Panc1 (cell line): ENCODE measurements around the gene MYLK2. TPM values are rescaled to one million over a fixed set of nuclear protein-coding genes. Genes with fewer than 3 reads are reported as not detected.

Source experiments
- ATAC-seq: fragments of 200-7000 bp; cut with Tn5 transposase; 2 replicates; pipeline ENCODE4 v1.9.1; 2020; ENCODE audit warnings: mild to moderate bottlenecking, moderate library complexity
- BruUV-seq: library from RNA; stranded (reverse); fragments of 400-500 nt; replicated peaks from 2 replicates; lab custom pipeline; 2021; lab: Mats Ljungman, UMichigan
- CTCF ChIA-PET: fragments of 300-600 bp; sonication (Branson Sonifier 250); formaldehyde crosslinking; loops from one replicate; lab custom pipeline; 2022; ENCODE audit warnings: antibody characterized with exemption; lab: Charles Lee
- POLR2A ChIA-PET: fragments of 300-600 bp; sonication (Branson Sonifier 250); formaldehyde crosslinking; loops from one replicate; lab custom pipeline; 2022; ENCODE audit warnings: antibody characterized with exemption; lab: Charles Lee
- DNase-seq: peaks from one replicate; pipeline ENCODE4 v3.0.0-alpha.2; 2010; ENCODE audit warnings: low read depth, low spot score
- H3K27ac ChIP-seq: 2 replicates; pipeline ENCODE4 v1.5.1; 2011; ENCODE audit warnings: mild to moderate bottlenecking, low read length, inconsistent platforms
- H3K27me3 ChIP-seq: fragments of 200-500 bp; sonication (Bioruptor generic); 2 replicates; pipeline ENCODE4 v1.6.0; 2014; ENCODE audit warnings: low read length, inconsistent platforms; ENCODE audit not compliant: control insufficient read depth, insufficient read depth
- H3K36me3 ChIP-seq: fragments of 200-500 bp; sonication (Bioruptor generic); 2 replicates; pipeline ENCODE4 v1.5.1; 2014; ENCODE audit warnings: inconsistent platforms, mild to moderate bottlenecking, low read length, moderate library complexity; ENCODE audit not compliant: control insufficient read depth, insufficient read depth
- H3K4me1 ChIP-seq: 2 replicates; pipeline ENCODE4 v1.5.1; 2011; ENCODE audit warnings: inconsistent platforms, mild to moderate bottlenecking, low read length, moderate library complexity; ENCODE audit not compliant: control insufficient read depth, insufficient read depth
- H3K4me3 ChIP-seq, 2 experiments: 2 replicates each; pipeline ENCODE4 v1.5.1; 2011 to 2012; ENCODE audit warnings: low read depth in 2 of 2, low read length in 2 of 2, mild to moderate bottlenecking in 2 of 2, inconsistent platforms in 1 of 2, moderate library complexity in 1 of 2
- H3K9me3 ChIP-seq: fragments of 200-500 bp; sonication (Bioruptor generic); 2 replicates; pipeline ENCODE4 v1.5.1; 2014; ENCODE audit warnings: low read depth, mild to moderate bottlenecking, inconsistent platforms, low read length, moderate library complexity; ENCODE audit not compliant: control insufficient read depth, insufficient read depth
- CTCF ChIP-seq: fragments of 450-650 bp; IDR thresholded peaks from 2 replicates; pipeline ENCODE4 v1.5.1; 2017; ENCODE audit warnings: mild to moderate bottlenecking
- POLR2AphosphoS5 ChIP-seq: IDR thresholded peaks from 2 replicates; pipeline ENCODE4 v1.6.1; 2012; ENCODE audit warnings: mild to moderate bottlenecking, low read depth, low read length, moderate library complexity
- REST ChIP-seq, 2 experiments: IDR thresholded peaks; 2 replicates each; pipeline ENCODE4 v1.6.1; 2011 to 2012; ENCODE audit warnings: low read depth in 2 of 2, control low read depth in 1 of 2, low read length in 1 of 2, mild to moderate bottlenecking in 1 of 2, moderate library complexity in 1 of 2; ENCODE audit not compliant: insufficient read depth in 1 of 2
- SIN3A ChIP-seq: IDR thresholded peaks from 2 replicates; pipeline ENCODE4 v1.6.1; 2012; ENCODE audit warnings: low read depth, mild to moderate bottlenecking, low read length, moderate library complexity, borderline replicate concordance; ENCODE audit not compliant: insufficient read depth
- TCF7L2 ChIP-seq: IDR thresholded peaks from 2 replicates; pipeline ENCODE4 v1.6.1; 2011; ENCODE audit warnings: mild to moderate bottlenecking, low read depth, low read length, inconsistent platforms
- in situ Hi-C: cut with HindIII; loops from 2 replicates; pipeline ENCODE4 v1.10.0; 2016; ENCODE audit warnings: low sequenced_read_pairs, low pct_unique_long_range_greater_than_20kb
- intact Hi-C: fragments of 100-400 bp; cut with micrococcal nuclease; formaldehyde crosslinking; loops from one replicate; pipeline ENCODE4 v1.10.0; 2022; ENCODE audit not compliant: unreplicated experiment
- total RNA-seq: library from RNA; stranded (reverse); gene quantifications from one replicate; pipeline ENCODE4 v1.2.1, GENCODE V29; 2021; ENCODE audit not compliant: unreplicated experiment

MYLK2 gene
- total RNA-seq, 1 experiment from 2014 or later: 0.87 TPM

- Histone ChIP-seq H3K27me3 (no peaks in the 10 kb centered on the region; the same call in 1 of the 2 replicates), H3K27ac (no peak overlapping the region), H3K9me3 (no peaks in the 10 kb centered on the region), H3K4me3 (no peak overlapping the region), H3K36me3 (no peaks in the 10 kb centered on the region), H3K4me1 (peaks cover 4% of the 10 kb centered on the region; the same call in 1 of the 2 replicates)
- no TSS peak for BruUV-seq
- DNase-seq (no peak), ATAC-seq (no peak)
- ChIA-PET POLR2A (no interaction called here), CTCF (no interaction called here)
- TF ChIP-seq POLR2AphosphoS5: no peak
- TF ChIP-seq REST (IDR thresholded peaks at IDR 0.05; ENCODE audit: insufficient read depth in 1 of 2, low read depth in 2 of 2, low read length in 1 of 2): no peak
- no peak for TF ChIP-seq SIN3A
- TF ChIP-seq CTCF: no peak
- TF ChIP-seq TCF7L2: no peak
- intact Hi-C loops: no loop called here
- in situ Hi-C loops: no loop called here
Observed at GRCh38 chr20:31877684-31878083, 58.5 kb downstream of the MYLK2 start.

GRCh38 chr20:31879143-31879987, 60.2 kb downstream of the MYLK2 start:
- Histone ChIP-seq H3K27me3 (no peaks in the 10 kb centered on the region; the same call in 1 of the 2 replicates), H3K4me3 (peak overlapping the region; percentile 58 to 92), H3K36me3 (no peaks in the 10 kb centered on the region), H3K4me1 (peaks cover 4% of the 10 kb centered on the region; the same call in 1 of the 2 replicates), H3K9me3 (no peaks in the 10 kb centered on the region), H3K27ac (peak overlapping the region; percentile 92)
- POLR2A ChIA-PET: interaction anchor here (0.6 kb wide), 2 partner anchors 63 to 105 kb away, joined by 3 to 4 read pairs; no protein-coding TSS in a partner anchor
- peak; percentile 100 for ATAC-seq
- TF ChIP-seq TCF7L2 (no peak; the same call in none of the 2 replicates), CTCF (no peak), SIN3A (peak; percentile 98), POLR2AphosphoS5 (peak; percentile 85), REST (IDR thresholded peaks at IDR 0.05; ENCODE audit: insufficient read depth in 1 of 2, low read depth in 2 of 2, low read length in 1 of 2) (no peak)
- CTCF ChIA-PET: interaction anchor here (0.6 to 1.9 kb wide), 3 partner anchors 20 to 237 kb away, joined by 4 to 16 read pairs (median 7); partner anchors contain the start of gene PDRG1
- BruUV-seq: TSS peak; percentile 84
- in situ Hi-C loops (no loop called here), intact Hi-C loops (no loop called here)
- peak; percentile 98 for DNase-seq
